ENCODE results near the gene PACSIN2.

DNA sequence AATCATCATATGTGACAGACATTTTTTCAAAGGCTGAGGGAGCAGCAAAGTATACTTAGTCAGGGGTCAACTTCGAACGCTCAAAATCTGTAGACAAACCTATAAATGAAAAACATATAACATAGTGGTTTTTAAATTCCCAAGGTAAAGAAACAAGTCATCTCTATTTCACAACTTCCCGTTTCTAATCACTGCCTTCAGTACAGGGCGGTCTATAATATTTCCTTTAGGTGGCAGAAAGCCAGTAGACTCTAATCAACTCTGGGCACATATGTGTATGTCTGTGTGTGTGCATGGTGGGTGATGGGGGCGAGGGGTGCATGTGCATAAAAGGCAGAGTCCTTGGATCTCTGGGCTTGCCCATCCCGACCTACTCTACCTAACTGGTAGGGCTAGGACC lies 102.9 kb downstream of the PACSIN2 start:
- TF ChIP-seq LEF1 (IDR thresholded peaks at IDR 0.05; ENCODE audit: borderline replicate concordance) (no peak), FOXM1 (IDR thresholded peaks at IDR 0.05; ENCODE audit: borderline replicate concordance) (no peak), TARDBP (IDR thresholded peaks at IDR 0.05) (no peak)

Data from HEK293T (cell line).